Fibroblast of villous mesenchyme (primary cell): Measurements from ENCODE around the gene KRT2. TPM values are rescaled to one million over a fixed set of nuclear protein-coding genes. Genes with fewer than 3 reads are reported as not detected.

Experiments
- DNase-seq: peaks from one replicate; pipeline ENCODE4 v3.0.0-alpha.2; 2010; ENCODE audit warnings: low read depth
- H3K4me3 ChIP-seq: 2 replicates; pipeline ENCODE4 v1.5.1; 2011; ENCODE audit warnings: low read depth, mild to moderate bottlenecking, low read length
- total RNA-seq: library from RNA; depleted of rRNA; stranded (reverse); fragments of >200 nt; gene quantifications from 2 replicates; pipeline ENCODE4 v1.2.3, GENCODE V29; 2012
- TF ChIP-seq, protein P1 (sequence below): IDR thresholded peaks from 2 replicates; pipeline ENCODE4 v1.5.1; 2012; ENCODE audit warnings: low read depth, mild to moderate bottlenecking, low read length; ENCODE audit not compliant: insufficient read depth

Gene KRT2
- total RNA-seq, 1 donor = not detected

DNA sequence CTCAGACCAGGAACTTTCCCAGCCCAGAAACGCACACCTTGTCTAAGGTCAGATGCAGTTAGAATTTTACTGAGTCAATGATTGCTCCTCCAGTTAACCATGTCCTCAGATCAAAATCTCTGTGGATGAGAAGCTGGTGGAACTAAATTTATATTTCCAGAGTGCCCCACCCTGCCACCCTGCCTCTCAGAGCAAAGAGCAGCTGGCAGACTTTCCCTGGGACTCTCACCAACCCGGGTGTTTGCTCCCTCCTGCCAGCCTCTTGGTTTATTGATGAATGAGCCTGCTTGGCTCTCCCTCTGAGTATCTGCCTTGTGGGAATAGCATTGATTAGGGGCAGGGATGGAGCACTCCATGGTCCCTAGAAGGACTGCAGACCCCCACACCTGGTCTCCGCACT lies 34.1 kb upstream of the KRT2 start:
- DNase-seq = no peak
- TF ChIP-seq, protein P1, sequence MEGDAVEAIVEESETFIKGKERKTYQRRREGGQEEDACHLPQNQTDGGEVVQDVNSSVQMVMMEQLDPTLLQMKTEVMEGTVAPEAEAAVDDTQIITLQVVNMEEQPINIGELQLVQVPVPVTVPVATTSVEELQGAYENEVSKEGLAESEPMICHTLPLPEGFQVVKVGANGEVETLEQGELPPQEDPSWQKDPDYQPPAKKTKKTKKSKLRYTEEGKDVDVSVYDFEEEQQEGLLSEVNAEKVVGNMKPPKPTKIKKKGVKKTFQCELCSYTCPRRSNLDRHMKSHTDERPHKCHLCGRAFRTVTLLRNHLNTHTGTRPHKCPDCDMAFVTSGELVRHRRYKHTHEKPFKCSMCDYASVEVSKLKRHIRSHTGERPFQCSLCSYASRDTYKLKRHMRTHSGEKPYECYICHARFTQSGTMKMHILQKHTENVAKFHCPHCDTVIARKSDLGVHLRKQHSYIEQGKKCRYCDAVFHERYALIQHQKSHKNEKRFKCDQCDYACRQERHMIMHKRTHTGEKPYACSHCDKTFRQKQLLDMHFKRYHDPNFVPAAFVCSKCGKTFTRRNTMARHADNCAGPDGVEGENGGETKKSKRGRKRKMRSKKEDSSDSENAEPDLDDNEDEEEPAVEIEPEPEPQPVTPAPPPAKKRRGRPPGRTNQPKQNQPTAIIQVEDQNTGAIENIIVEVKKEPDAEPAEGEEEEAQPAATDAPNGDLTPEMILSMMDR = no peak
- no peak overlapping the region for H3K4me3 ChIP-seq

DNA sequence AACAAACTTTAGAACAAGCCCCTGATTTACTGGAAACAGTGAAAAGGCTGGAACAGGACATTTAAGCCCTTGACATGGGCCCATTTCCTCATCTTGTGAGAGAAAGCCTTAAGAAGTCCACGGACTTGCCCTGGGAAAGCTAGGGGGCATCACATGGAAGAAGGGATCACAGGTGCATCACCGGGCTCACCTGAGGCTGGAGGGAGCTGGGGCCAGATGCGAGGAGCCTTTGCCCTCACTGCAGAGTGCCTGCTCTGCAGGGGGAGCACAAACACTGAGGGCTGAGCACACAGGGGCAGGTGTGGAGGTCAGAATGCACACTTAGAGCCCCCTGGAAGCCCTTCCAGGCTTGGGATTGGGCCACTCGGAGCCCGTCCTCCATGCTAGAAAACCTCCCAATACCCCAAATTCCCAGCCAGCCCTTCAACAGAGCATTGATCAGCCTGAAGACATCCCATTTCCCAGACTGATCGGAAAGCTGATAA lies 33.4 kb upstream of the KRT2 start:
- H3K4me3 ChIP-seq = no peak overlapping the region
- TF ChIP-seq, protein P1 = no peak
- DNase-seq = no peak

DNA sequence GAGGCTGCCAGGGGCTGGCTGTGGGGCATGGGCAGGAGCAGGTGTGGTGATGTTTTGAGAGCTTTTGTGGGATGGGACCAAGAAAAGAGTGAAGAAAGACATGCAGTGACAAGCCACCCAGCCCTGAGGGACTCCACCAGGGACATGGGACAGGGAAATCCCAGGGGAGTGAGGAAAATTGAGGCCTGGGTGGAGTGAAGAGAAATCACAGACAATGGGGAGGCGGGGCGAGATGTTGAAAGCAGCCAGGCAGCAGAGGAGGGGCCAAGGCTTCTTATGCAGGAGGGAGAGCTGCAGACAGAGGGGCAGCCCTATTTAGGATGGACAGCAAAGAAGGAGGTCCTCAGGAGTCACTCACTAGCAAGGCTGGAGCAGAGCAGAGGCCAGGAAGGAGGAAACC lies 32.4 kb upstream of the KRT2 start:
- DNase-seq = no peak
- TF ChIP-seq, protein P1 = no peak
- H3K4me3 ChIP-seq = no peak overlapping the region

DNA sequence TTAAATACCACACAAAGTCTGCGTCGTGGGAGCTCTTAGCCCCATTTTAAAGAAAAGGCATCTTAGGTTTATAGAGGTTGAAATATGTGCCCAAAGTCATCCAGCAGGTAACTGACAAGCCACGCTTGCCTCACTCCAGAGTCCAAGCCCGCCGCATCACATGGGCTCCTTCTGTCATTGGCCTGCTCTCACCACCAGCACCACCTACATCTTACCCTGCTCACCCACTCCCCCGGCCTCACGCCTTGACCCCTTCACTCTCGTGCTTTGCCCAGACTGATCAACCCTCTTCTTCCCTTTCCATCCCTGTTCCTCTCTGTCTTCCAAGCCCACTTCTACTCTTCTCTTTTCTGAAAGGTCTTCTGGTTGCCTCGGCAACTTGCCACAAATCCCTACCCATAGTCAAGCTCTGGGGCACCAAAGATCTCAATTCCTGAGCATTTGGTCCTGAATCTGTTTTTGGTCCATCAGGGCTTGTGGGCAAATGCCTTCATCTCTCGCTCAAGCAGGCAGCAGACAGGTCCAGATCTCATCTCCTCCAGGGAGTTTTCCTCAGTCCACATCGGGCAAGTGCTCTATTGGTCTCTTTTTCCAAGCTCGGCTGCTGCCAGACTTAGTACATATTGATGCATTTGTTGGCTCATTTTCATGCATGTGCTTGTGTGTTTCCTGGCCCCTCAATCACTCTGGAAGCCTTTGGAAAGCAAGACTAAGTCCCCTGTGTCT lies 31.7 kb upstream of the KRT2 start:
- TF ChIP-seq, protein P1 = no peak
- no peak for DNase-seq
- H3K4me3 ChIP-seq = no peak overlapping the region

DNA sequence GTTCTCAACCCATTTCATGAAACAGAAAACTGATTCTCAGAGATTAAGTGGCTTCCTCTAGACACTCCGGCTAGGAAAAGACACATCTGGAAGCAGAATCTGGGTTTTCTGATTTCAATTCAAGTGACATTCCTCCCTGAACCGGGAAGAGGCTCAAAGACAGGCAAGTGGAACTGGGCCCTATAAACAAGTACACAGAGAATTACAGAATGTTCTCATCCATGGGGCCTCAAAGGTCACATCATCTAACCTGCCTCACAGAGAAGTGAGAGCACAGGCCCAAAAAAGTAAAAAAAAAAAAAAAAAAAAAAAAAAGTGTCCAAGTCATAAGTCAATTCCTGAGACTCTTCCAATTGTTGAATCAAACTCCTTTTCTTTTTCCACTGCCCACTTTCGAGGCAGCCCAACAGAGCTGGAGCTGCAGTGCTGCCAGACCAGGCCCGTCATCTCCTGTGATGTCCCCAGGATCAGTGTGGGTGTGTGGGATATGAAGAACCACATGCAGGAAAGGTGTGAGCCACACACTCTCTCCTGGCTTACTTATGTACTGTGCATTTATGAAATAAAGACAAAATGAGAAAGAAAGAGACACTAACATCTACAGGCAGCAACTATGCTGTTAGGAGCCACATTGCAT lies 31.0 kb upstream of the KRT2 start:
- DNase-seq = no peak
- H3K4me3 ChIP-seq = no peak overlapping the region
- TF ChIP-seq, protein P1 = no peak

DNA sequence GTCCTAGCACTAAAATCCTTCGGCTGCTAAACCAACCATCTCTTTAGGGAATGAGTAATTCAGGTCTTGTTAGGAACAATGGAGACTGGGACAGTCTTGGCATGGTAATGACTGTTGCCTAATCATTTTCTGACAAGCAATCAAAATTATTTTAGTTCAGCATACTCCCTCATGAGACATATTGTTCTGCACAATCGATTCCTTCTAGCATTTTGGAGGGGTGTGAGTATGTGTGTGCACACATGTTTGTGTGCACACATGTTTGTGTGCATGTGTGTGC lies 30.3 kb upstream of the KRT2 start:
- DNase-seq = no peak
- TF ChIP-seq, protein P1 = no peak

More for the DNA sequence above, 30.3 kb upstream of the KRT2 start:
- H3K4me3 ChIP-seq = no peak overlapping the region
